IPS-NIHi11 (cell line): Measurements from ENCODE around the gene SEC16A.
"Not testable (repeated sequence)": the region's sequence is repeated elsewhere in the genome, so short reads cannot be mapped to it uniquely, and the experiment has no call there.

Experiments
- DNase-seq: peaks from one replicate; pipeline ENCODE4 v3.0.0; 2012; ENCODE audit warnings: mixed read lengths, low spot score

Gene SEC16A

DNA sequence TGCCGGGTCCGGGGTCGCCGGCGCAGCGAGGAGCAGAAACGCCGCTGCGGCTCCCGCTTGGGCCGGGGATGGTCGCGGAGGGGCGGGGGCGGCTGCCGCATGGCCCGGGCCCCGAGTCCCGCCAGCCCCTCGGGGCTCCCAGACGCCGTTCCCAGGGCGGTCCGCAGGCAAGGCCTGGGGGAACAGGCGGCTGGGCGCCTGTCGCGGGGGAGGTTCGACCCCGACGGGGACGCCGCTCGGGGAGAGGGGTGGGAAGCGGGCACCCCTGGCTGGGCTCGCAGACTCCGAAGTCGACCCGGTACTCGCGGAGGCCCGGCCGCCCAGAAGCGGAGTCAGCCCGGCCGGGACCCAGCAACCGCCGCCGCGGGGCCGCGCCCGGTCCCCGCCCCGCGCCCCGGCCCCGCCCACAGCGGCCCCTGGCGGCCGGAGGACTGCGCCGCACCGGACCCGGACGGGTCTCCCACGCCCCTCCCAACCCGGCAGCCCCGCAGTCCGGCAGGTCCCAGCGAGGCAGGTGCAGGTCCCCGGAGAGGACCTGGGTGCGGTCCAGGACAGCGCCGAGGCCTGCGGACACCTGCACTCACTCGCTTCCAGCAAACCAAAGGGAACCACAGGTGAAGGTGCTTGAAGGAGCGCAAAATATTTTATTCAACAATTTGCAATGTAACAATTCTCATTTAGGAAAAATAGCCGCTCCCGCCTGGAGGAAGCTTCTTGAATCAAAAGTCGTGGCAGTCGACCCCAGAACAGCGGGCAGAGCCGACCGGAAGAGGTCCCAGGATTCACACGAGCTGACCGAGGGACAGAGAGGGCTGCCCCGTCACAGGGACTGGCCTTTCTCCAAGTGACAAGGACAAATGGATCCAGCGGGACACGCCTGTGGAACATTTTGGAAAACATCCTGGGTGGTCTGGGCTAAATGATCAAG lies 43.1 kb downstream of the SEC16A start, which contains the start of gene INPP5E:
Gene INPP5E (minus strand): TSS at position 365 of the 928 bp plus-strand sequence. CDS start 426 bp downstream, outside the sequence.
- DNase-seq = peak; percentile 100

DNA sequence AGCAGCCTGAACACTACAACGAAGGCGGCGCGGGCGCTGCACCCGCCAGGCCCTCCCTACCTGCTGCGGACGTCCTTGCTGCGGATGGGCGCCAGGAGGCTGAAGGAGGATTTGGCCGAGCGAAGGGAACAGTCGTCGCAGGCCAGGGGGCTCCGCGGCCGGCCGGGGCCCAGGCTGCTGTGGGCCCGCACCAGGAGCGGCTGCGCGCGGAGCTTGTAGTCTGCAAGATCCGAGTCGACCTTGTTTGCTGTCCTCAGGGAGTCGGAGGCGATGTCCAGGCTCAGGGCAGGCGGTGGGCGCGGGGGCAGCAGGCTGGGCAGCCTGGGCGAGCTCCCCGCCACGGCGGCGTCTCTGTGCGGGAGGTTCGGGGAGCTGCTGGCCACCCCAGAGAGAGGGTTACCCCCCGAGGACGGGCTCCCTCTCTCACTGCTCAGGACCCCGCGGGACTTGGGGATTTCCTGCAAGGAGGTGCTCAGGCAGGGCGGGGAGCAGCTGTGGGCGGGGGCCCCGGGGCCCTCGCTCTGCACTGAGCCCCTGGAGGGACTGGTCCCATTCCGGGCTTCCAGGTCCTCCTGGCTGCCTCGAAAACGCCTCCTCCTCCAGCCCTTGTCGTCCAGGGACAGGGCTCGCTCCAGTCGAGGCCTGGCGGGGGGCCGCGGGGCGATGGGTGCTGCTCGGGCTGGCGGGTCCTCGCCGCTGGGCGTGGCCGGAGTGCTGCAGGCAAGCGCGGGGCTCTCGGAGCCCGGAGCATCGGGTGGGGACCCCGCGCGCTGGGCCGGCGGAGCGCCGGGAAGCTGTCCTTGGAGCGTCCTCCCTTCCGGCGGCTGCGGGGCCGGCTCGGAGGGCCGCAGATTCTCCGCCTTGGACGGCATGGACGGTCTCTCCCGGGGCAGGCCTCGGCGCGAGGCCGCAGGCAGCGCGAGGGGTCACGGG lies 44.0 kb downstream of the SEC16A start:
- peak; percentile 75 for DNase-seq

DNA sequence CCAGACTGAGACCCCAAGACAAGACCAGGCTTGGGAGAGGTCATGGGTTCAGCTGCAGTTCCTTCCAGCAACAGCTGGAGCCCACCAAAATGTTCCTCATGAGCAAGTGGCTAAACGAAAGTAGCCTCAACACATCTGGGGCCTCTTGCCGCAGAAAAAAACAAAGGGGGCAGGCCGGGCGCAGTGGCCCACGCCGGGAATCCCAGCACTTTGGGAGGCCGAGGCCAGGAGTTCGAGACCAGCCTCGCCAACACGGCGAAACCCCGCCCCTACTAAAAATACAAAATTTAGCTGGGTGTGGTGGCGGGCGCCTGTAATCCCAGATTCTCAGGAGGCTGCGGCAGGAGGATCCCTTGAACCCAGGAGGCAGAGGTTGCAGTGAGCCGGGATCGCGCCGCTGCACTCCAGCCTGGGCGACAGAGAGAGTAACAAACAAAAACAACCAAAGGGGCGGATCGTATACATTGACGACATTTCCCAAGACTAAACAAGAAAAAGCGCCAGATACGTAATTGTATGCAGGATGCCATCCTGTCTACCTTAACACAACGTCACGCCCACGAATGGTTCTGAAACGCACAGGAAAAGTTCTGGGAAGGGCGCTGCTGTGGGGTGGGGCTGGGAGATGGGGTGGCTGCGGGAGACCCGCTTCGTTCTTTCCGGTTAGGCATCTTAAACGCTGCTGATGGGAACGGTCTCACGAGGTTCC lies 44.8 kb downstream of the SEC16A start:
- no peak for DNase-seq

DNA sequence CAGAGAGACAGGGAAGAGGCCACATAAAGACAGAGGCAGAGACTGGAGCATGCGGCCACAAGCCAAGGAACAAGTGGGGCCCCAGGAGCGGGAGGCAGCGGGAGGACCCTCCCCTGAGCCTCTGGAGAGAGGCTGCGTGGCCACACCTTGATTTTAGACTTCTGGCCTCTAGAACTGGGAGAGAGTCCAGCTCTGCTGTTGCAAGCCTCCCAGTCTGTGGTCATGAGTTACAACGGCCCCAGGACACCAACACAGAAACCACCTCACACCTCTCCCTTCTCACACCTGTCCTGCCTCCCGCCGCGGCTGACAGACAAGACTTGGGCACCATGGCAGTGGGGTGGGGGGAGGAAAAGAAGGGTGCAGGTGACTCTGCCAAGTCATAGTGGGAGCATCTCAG lies 45.4 kb downstream of the SEC16A start:
- DNase-seq = no peak

DNA sequence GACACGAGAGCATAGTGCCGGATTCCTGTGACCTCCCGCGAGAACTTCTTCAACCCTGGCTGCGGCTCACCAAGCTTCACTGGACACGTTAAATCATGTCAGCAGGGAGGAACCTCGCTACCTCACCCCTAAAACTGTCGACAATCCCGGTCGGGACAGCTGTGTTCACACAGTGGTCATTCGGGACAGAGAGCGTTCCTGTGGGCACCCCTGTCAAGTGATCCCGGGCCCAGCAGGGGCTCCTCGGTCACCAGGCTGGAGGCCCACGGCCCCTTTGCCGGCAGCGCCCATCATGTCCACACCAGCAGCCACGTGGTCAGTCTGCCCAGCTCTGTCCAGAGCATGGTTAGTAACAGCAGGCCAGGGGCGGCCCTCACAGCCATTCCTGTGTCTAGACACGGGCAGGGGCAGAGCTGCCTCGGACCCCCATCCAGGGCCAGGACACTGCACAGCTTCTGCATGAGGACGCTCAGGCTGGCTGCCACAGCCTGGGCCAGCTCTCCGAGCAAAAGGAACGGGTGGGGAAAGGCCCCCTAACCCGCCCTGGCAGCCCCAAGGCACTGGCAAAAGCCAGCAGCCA lies 46.7 kb downstream of the SEC16A start:
- DNase-seq = no peak

DNA sequence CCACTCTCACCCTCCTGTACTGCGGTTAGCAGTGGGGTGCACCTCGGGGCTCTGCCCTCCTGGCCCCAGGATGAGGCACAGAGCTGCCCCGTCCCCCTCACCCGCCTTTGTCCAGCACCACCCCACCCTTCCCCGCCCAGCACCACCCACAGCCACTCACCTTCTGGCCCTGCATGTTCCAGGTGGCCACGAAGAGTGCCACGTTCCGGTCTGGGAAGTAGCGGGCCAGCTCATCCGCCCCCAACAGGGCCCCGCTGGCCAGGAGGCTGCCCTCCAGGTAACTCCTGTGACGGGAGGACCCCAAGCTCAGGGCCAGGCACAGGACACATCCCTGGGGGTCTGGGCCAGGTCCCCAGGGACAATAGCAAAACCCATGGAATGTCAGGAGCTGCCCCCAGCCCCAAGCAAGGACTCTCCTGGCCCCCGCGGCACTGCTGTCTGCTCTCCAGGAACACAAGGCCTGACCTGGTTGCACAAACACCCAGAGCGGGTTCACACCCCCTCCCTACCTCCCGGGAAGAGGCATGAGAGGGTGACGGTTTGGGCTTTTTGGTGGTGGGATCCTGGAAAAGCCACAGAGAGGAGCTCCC lies 48.2 kb downstream of the SEC16A start:
- no peak for DNase-seq

DNA sequence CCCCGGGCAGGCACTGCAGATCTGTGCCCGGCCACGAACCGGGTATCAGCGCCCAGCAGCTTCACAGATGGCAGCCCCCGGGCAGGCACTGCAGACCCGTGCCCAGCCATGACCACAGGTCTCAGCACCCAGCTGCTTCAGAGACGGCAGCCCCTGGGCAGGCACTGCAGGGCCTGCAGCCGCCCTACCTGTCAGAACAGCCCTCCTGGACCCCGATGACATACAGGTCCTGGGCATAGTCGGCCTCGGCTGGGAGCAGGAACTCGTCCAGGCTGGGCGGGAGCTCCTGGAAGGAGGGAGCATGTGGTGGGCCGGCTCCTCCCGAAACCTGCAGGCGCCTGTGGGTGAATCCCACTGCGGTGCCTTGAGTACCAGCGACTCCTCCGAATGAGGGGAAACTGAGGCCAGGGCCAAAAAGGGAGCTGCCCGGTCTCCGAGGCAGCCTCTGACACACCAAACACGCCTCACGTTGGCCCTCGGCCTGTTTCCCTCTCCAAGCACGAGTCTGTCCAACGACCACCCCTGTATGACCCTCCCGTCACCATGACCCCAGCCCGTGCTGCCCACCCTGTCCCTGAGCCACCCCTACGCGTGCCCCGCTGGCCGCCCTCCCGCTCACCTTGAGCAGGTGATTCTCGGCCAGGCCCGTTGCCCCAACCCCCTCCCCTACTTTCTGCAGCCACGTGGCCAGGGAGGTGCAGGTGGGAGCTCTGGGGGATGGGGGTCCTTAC lies 48.8 kb downstream of the SEC16A start:
- no peak for DNase-seq

DNA sequence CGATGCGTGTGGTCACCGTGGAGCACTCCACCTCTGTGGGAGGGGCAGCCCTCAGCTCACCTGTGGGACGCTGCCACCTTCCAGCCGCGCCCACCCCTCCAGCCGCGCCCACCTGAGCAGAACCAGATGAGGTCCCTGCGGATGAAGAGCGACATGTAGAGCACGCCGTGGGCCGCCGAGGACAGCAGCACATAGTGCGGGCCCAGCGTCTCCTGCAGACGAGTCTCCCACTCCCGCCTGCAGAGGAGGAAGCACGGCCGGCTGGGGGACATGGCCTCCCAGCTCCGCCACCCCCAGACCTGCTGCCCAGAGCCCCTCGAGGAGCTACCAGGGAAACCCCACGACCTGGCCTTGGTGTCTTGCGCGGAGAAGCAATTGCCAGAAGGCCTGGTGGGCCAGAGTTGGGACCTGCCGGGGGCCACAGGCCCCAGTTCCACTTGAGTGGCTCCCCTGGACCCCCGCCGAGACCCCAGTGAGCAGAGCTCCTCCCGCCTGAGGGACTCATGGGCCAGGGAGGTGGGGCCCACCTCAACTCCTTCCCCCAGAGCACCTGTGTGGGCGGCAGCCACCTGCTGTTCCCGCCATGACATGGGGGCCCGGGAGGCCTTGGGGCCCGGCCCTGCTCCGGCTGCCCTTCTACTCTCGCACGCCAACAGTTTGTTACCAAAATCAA lies 49.7 kb downstream of the SEC16A start:
- DNase-seq = peak; percentile 16

DNA sequence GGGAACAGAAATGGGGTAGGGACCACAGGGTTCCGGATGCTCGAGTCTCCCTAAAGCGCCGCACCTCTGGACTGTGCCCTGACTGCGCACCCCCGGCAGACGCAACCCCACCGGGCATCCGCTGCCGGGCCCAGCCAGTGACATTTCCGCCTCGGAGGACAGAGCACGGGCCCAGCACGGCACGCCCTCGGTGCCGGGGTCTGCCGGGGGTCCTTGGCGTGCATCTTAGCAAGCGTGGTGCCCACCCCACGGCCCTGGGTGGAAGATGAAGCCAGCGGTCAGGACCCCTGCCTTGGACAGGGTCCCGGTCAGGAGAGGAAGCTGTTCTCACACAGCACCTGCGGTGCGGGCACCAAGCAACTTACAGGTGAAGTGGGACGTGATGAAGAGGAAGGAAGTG lies 50.2 kb downstream of the SEC16A start:
- peak; percentile 7 for DNase-seq

DNA sequence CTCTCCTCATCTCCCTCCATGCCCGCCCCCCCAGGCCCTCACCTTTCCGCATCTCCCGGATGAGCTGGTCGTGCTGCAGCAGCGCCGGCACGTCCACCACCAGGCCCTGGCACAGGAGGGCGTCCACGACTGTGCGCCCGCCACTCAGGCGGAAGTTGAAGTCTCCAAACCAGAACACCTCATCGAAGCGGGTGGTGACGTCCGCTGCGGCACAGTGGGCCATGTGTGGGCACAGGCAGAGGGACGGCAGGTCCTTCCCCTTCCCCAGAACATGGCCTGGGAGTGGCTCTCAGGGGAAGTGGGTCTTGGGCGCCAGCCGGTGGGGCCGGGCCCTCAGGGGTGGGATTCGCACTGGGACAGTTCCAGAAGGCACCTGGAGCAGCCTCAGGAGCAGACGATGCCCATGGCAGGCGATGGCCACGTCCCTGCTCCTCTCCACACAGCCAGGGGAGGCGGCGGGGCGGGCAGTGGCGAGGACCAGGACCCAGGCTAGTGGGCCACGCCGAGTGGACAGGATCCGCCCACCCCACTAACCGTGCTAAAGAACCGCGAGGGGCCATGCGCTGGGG lies 51.0 kb downstream of the SEC16A start:
- DNase-seq = no peak

DNA sequence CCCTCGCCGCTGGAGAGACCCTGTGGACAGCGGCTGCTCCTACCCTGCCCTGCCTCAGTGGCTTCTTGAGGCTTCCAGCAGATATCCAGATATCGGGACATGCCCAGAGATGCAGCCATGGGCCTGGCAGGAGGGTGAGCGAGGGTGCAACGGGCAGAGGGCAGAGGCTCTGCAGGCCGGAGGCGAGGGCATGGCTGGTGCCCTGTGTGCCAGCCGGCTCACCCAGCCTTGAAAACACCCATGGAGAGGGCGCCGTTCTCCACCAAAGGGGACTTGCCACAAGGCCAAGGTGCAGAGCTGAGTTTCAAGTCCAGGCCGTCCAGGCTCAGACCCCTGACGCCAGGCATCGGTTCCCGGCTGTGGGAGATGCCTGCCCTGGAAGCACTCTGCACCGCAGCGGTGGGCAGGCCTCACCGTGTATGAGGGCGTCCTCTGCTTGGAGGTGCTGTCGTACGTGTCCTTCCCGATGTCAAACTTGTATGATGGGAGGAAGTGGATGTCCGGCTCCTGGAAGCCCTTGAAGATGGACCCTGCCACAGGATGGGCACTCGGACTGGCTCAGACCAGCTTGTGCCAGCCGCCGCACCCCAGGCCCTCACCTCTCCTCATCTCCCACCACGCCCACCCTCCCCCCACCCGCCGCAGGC lies 52.1 kb downstream of the SEC16A start:
- no peak for DNase-seq

DNA sequence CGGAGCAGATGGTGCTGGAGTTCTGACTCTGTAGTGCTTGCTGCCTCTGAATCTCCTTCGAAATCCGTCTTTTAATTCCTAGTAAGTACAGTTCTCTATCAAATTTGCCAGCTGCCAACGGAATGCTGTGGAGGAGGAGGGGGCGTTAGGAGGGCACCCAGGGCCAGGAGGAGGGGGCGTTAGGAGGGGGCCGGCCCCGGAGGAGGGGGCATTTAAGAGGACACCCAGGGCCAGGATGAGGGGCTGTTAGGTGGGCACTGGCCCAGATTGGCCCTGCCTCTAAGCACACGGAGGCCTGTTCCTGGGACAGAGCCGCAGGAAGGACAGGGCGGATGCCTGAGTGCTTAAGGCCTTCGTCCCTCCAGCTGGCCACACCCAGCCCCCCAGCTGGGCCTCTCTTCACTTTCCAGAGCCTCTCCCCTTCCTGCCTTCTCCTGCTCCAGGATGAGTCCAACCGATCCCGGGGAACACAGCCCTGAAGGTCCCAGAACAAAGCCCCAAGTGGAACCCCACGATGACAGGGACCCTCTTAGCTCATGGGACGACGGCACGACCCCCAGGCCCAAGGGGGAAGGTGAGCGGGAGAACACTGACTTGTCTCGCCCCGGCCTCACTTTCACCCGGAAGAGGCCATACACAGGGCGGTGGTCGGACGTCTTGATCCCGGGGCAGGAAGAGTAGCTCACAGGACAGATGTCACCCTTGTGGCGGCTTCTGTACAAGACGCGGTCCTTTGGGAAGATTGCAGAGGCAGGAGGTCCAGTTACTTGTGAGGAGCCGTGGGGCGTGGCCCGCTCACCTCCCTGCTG lies 53.0 kb downstream of the SEC16A start:
- DNase-seq = no peak

DNA sequence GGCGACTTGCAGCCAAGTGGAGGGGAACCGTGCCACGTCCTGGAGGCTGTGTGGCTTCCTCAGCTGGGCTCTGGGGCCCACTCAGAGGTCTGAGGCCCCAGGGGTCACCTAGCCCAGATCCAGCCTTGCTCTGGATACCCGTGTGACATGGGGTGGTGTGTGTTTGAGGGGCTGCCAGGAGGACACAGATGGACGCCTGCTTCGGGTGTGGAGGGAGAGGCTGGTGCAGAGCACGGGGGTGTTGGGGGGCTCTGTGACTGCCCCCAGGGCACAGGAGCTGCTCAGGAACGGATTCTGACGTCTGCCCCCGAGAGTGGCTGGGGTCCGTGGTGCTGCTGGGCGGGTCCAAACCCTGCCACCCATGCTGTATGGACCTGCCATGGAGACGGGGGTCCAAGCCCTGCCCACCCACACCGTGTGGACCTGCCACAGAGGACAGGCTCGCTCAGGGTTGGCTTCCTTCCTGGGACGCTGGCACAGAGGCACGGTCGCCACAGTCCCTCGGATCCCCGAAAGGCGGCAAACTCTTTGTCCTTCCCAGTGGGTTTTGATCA lies 53.7 kb downstream of the SEC16A start:
- no peak for DNase-seq

DNA sequence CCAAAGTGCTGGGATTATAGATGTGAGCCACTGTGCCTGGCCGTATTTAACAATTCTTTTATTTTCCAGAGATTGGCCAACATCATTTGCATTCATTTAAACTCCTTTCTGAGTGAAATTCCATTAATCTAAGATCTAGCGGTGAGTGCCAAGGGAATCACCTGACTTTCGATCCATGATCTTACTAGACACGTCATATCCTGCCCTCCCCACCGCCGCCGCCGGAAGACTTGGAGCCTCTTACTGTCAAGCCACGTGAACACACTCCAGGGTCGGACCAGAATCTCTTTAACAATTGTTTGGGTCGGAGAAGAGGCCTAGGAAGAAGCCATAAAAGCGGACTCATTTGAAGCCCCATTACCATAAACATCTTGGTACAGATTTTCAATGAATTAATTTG lies 56.1 kb downstream of the SEC16A start:
- DNase-seq = no peak

DNA sequence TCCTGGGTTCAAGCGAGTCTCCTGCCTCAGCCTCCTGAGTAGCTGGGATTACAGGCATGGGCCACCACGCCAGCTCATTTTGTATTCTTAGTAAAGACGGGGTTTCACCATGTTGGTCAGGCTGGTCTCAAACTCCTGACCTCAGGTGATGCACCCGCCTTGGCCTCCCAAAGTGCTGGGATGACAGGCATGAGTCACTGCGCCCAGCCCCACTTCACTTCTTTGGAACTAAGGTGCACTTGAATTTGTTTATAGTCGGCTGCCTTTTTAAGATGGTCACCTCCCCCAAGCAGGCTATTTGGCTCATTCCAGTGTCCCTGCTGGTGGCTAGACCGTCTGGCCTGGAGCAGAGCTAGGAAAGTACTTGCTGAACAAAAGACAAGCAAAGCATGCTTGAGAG lies 57.5 kb downstream of the SEC16A start:
- not testable (repeated sequence) for DNase-seq

DNA sequence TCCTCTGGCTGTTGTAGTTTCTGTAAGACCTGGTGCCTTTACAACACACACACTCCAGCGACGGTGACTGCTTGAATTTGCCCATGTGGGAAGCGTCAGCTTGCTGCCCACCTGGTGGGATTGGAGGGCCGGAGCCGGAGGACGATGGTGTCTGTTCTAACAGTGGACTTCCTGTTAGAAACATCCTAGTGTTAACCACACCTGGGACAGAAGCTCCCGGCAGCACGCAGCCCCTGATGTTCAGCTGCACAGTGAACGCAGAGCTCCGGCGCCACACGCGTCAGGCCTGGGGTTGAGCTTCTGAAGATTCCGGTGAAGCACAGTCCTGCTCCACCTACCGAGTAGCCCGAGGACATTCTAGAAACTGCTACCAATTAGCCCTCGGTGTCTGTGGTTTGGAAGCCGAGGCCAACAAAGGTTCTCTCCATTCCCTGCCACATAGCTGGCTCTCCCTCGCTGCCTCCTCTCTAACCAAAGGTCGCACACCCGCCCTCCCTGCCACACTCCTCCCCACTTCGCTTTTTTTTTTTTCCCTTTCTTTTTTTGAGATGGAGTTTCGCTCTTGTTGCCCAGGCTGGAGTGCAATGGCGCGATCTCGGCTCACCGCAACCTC lies 58.0 kb downstream of the SEC16A start:
- DNase-seq = no peak

DNA sequence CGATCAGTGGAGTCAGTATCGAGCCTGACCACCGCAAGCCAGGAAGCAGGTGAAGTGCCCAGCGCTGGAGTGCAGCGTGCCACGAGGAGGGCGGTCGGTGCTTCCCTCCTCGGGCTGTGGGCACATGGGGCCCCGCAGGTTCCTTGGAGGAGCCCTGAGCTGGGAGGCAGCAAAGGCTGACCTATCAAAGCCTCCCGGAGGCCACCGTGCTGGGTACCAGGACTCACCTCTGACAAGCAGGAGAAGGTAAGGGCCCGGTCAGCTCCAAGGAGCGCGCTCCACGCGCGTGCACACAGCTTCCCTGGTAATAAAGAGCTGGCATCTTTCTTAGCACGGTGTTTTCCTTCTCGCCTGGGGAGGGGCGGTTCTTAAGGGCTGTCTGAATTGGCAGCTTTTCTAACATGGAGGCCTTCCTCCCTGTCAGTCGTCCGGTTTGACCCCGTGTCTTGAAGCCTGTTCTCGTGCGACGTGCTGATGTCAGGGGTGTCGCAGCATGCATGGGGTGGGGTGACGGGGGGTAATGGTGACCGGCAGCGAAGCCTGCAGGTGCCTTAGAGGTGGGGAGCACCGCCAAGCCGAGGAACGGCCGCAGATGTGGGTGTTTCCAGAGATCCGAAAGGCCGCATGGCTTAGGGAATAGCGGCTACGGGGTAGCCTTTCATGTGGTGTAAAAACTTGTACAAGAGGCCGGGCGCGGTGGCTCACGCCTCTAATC lies 59.3 kb downstream of the SEC16A start:
- no peak for DNase-seq
